ENCODE results near the gene STYXL2.

Gene STYXL2

DNA sequence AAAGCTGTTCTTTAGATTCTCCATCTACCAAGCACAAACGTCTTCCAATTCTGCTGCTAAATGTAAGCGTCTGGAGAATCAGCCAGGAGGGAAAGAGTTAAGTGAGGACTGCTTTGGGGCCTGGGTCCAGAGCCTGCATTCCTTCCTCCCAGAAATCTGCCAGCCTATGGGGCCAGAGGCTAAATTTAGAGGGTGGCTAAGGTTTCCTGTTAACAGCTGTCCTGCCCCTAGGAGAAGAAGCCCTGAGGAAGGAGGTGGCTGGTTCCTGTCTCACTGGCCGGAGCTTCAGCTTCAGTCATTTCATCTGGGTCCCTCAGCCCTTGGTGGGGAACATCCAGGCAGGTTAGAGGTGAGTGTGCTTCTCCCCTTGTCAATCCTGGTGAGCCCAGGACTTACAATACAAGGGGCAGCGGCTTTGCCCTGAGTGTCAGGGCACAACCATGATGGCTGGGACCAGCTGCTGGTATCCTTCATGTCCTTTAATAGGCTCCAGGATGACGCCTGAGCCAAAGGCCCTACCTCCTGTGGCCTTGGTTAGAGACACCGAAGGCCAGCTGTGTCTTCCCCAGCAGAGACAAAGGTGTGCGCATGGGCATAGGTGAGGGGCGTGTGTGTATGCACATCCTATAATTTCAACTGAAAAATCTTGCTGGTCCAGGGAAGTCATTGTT lies at the start of gene STYXL2:
Gene STYXL2 (plus strand): TSS at position 230 of the 671 bp plus-strand sequence. CDS start 775 bp downstream, outside the sequence.
- Histone ChIP-seq H3K27me3 (ENCODE audit: control insufficient read depth, insufficient read depth, low read length) (no peaks in the 10 kb centered on the region), H3K4me3 (ENCODE audit: low read length) (no peak within 1 kb of the TSS)

DNA sequence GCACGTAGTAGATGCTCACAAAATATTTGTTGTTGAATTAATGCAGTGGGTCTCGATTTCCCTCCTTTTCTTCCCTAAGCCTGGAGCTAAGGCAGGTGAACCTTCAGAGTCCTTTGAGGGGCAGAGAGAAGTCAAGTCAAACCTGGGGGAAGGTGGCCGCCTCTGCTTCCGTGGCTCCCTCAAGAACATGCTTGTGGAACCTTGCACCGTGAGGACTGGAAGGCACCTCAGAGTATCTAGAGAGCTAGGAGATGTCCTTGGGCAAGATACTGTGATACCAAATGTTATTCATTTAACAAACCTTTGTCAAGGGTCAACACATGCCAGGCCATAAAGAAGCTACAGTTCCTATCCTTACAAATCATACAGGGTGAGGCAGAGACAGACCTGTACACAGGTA lies 42.0 kb upstream of the STYXL2 start:
- H3K36me3 ChIP-seq (ENCODE audit: control insufficient read depth, insufficient read depth, low read length) = no peaks in the 10 kb centered on the region
- H3K9me3 ChIP-seq (ENCODE audit: control insufficient read depth, low read length) = no peaks in the 10 kb centered on the region
- H3K4me3 ChIP-seq (ENCODE audit: low read length) = no peak overlapping the region
- H3K9ac ChIP-seq (ENCODE audit: low read length) = no peak overlapping the region
- H3K4me1 ChIP-seq (ENCODE audit: control insufficient read depth, insufficient read depth, low read length) = no peaks in the 10 kb centered on the region
- no peaks in the 10 kb centered on the region for H3K27me3 ChIP-seq (ENCODE audit: control insufficient read depth, insufficient read depth, low read length)

More for the DNA sequence above, at the start of gene STYXL2:
- Histone ChIP-seq H3K4me1 (ENCODE audit: control insufficient read depth, insufficient read depth, low read length) (peaks cover 11% of the 10 kb centered on the region), H3K36me3 (ENCODE audit: control insufficient read depth, insufficient read depth, low read length) (no peaks in the 10 kb centered on the region), H3K9ac (ENCODE audit: low read length) (no peak within 1 kb of the TSS), H3K9me3 (ENCODE audit: control insufficient read depth, low read length) (no peaks in the 10 kb centered on the region)

DNA sequence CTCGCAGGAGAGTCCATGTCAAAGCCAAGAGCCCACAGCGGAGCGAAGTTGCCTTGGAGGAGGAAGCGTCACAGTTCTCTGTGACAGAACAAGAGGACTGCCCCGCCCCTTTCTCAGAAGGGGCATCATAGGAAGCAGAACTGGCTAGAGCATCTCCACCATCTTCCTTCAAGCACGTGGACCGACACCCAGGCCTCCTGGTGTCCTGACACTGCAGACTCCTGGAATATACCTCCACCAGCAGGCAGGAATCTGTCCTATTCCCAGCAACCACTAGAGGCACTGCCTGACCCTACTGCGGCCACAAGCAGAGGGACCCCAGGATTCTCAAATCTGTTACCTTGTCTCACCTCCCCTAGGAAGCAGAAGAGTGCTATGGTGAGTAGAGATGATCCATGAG lies 41.5 kb upstream of the STYXL2 start:
- no peaks in the 10 kb centered on the region for H3K4me1 ChIP-seq (ENCODE audit: control insufficient read depth, insufficient read depth, low read length)
- no peaks in the 10 kb centered on the region for H3K9me3 ChIP-seq (ENCODE audit: control insufficient read depth, low read length)
- no peak overlapping the region for H3K9ac ChIP-seq (ENCODE audit: low read length)
- H3K27me3 ChIP-seq (ENCODE audit: control insufficient read depth, insufficient read depth, low read length) = no peaks in the 10 kb centered on the region
- H3K36me3 ChIP-seq (ENCODE audit: control insufficient read depth, insufficient read depth, low read length) = no peaks in the 10 kb centered on the region
- no peak overlapping the region for H3K4me3 ChIP-seq (ENCODE audit: low read length)

DNA sequence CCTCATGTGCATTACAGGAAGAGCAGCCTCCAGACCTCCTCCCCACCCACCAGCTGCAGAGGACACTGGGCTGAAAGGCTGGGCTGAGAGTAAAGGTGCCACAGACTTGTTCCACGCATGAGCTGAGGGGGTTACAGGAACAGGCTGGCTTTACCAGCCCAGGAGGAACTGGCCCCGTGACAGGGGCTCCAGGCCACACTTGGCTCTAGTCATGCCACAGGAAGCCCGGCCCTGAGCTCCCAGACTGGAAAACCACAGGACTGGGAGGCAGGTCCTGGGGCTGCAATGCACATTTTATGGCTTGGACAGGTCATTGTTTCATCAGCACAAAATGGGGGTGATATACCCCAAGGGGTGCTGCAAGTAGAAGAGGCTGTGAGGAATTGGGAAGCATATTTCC lies 39.3 kb upstream of the STYXL2 start:
- Histone ChIP-seq H3K9ac (ENCODE audit: low read length) (no peak overlapping the region), H3K4me1 (ENCODE audit: control insufficient read depth, insufficient read depth, low read length) (peaks cover 6% of the 10 kb centered on the region), H3K27me3 (ENCODE audit: control insufficient read depth, insufficient read depth, low read length) (peaks cover under 1% of the 10 kb centered on the region), H3K4me3 (ENCODE audit: low read length) (no peak overlapping the region), H3K9me3 (ENCODE audit: control insufficient read depth, low read length) (no peaks in the 10 kb centered on the region), H3K36me3 (ENCODE audit: control insufficient read depth, insufficient read depth, low read length) (no peaks in the 10 kb centered on the region)

- Histone ChIP-seq H3K9me3 (ENCODE audit: control insufficient read depth, low read length) (no peaks in the 10 kb centered on the region), H3K4me1 (ENCODE audit: control insufficient read depth, insufficient read depth, low read length) (peaks cover 6% of the 10 kb centered on the region), H3K9ac (ENCODE audit: low read length) (no peak overlapping the region), H3K27me3 (ENCODE audit: control insufficient read depth, insufficient read depth, low read length) (peaks cover 3% of the 10 kb centered on the region), H3K4me3 (ENCODE audit: low read length) (no peak overlapping the region), H3K36me3 (ENCODE audit: control insufficient read depth, insufficient read depth, low read length) (no peaks in the 10 kb centered on the region)
Observed at GRCh38 chr1:167054946-167055630, 38.8 kb upstream of the STYXL2 start.

DNA sequence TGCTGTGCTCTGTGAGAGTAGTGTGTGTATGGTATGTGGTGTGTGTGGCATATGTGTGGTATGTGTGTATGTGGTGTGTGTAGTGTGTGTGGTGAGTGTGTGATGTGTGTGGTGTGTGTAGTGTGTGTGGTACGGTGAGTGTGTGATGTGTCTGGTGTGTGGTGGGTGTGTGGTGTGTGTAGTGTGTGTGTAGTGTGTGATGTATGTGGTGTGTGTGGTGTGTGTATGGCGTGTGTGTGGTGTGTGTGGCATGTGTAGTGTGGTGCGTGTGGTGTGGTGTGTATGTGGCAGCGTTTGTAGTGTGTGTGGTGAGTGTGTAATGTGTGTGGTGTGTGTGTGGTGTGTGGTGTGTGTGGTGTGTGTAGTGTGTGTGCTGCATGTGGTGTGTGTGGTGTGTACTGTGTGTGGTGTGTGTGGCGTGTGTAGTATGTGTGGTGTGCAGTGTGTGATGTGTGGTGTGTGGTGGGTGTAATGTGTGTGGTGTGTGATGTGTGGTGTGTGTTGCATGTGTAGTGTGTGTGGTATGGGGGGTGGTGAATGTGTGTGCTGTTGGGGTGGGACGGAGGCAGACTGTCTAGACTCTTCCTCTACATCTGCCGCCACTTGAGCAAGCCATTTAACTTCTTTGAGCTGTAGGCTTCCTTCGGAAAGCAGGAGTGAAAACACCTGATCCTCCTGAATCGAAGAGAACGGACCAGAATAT lies 37.2 kb upstream of the STYXL2 start:
- no peak overlapping the region for H3K9ac ChIP-seq (ENCODE audit: low read length)
- no peaks in the 10 kb centered on the region for H3K9me3 ChIP-seq (ENCODE audit: control insufficient read depth, low read length)
- no peak overlapping the region for H3K4me3 ChIP-seq (ENCODE audit: low read length)
- peaks cover 6% of the 10 kb centered on the region for H3K4me1 ChIP-seq (ENCODE audit: control insufficient read depth, insufficient read depth, low read length)
- peaks cover 3% of the 10 kb centered on the region for H3K27me3 ChIP-seq (ENCODE audit: control insufficient read depth, insufficient read depth, low read length)
- H3K36me3 ChIP-seq (ENCODE audit: control insufficient read depth, insufficient read depth, low read length) = no peaks in the 10 kb centered on the region

DNA sequence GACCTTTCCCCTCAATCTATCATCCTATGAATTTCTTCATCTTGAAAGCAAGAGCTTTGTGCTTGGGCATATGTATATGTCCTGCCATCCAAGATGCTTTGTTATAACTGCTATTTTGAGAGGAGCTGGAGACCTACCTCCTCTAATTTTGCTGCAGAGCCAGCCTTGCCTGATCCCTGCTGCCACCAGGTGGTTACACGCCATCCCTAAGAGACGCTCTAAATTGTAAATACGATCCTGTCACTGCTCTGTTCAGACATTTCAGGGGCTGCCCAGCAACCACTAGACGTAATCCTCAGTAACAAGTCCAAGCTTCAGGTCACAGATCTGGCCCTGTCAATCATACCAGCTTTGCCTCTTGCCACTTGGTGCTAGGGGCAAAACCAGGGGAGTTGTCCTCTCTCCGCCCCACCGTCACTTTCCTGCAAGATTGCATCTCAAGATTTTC lies 36.6 kb upstream of the STYXL2 start:
- Histone ChIP-seq H3K4me1 (ENCODE audit: control insufficient read depth, insufficient read depth, low read length) (peaks cover 6% of the 10 kb centered on the region), H3K36me3 (ENCODE audit: control insufficient read depth, insufficient read depth, low read length) (no peaks in the 10 kb centered on the region), H3K9ac (ENCODE audit: low read length) (no peak overlapping the region), H3K9me3 (ENCODE audit: control insufficient read depth, low read length) (no peaks in the 10 kb centered on the region), H3K27me3 (ENCODE audit: control insufficient read depth, insufficient read depth, low read length) (peaks cover 3% of the 10 kb centered on the region), H3K4me3 (ENCODE audit: low read length) (no peak overlapping the region)

DNA sequence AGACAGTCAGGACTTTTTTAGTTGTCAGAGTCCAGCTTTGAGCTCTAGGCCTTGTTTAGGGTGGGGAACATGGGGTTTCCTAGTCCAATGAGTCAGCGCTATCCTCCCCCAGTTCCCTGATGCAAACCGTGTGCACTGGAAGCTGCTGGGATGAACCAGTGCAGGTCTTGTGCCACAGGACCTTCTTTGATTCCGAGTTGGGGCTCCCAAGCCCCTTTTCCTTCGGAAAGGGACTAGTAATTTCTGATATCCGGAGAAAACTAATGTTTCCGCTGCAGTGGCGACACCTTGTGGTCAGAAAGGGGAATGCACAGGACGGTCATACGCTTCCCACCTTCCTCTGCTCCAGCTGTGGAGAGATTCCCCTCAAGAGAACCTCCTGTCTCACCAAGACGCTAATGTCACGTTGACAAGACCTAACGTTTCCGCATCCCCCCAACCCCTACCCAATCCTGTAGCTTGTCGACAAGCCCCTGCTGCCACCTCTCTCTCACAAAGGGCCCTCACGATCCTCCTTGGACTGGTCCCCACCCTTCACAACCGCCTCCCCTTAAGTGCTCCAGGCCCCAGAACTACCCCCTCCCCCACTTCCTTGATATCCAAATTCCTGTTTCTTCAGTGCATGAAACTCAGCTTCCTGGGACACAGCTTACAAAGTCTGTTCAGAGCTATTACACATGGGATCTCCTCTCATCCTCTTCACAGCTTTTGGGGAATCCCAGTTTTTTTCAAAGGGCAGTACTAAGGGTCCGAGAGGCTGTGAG lies 34.6 kb upstream of the STYXL2 start:
- Histone ChIP-seq H3K4me3 (ENCODE audit: low read length) (no peak overlapping the region), H3K36me3 (ENCODE audit: control insufficient read depth, insufficient read depth, low read length) (no peaks in the 10 kb centered on the region), H3K9me3 (ENCODE audit: control insufficient read depth, low read length) (no peaks in the 10 kb centered on the region), H3K27me3 (ENCODE audit: control insufficient read depth, insufficient read depth, low read length) (peaks cover 3% of the 10 kb centered on the region), H3K9ac (ENCODE audit: low read length) (peak overlapping the region; percentile 33), H3K4me1 (ENCODE audit: control insufficient read depth, insufficient read depth, low read length) (peaks cover 6% of the 10 kb centered on the region)

- peaks cover 3% of the 10 kb centered on the region for H3K27me3 ChIP-seq (ENCODE audit: control insufficient read depth, insufficient read depth, low read length)
- no peaks in the 10 kb centered on the region for H3K36me3 ChIP-seq (ENCODE audit: control insufficient read depth, insufficient read depth, low read length)
- no peak overlapping the region for H3K9ac ChIP-seq (ENCODE audit: low read length)
- H3K4me3 ChIP-seq (ENCODE audit: low read length) = no peak overlapping the region
- peaks cover 6% of the 10 kb centered on the region for H3K4me1 ChIP-seq (ENCODE audit: control insufficient read depth, insufficient read depth, low read length)
- no peaks in the 10 kb centered on the region for H3K9me3 ChIP-seq (ENCODE audit: control insufficient read depth, low read length)
Observed at GRCh38 chr1:167059809-167060107, 34.1 kb upstream of the STYXL2 start.

DNA sequence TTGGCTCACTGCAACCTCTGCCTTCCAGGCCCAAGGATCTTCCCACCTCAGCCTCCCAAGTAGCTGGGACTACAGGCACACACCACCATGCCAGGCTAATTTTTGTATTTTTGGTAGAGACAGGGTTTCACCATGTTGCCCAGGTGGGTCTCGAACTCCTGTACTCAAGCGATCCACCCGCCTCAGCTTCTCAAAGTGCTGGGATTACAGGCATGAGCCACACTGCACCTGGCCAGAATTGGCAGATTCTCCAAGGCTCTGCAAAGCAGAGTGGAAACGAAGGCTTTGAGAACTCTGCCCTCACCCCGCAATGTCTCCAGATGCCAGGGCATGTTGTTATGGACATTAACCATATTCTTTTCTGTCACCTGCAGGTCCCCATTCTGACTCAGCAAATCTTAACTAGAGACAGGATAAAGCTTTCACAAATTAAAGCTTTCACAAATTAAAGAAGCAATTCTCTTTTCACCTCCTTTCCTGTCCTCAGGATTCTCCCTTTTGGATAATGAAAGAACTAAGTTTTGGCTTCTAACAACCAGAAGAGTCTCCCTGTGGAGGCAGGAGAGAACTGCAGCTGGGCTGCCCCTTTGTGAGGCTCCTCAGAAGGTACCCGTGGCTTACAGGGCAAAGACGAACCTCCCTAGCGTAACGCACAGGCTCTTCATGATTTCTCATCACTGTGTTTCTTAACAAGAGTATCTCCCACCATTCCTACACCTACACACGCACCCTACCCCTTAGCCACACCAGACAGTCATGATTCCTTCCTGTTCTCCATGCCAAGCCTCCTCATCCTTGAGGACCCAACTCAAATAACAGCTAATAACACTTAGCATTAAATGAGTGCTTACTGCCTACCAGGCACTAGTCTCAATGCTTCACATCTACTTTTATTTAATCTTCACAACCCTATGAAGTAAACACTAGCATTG lies 33.5 kb upstream of the STYXL2 start:
- H3K4me1 ChIP-seq (ENCODE audit: control insufficient read depth, insufficient read depth, low read length) = peaks cover 12% of the 10 kb centered on the region
- peaks cover 3% of the 10 kb centered on the region for H3K27me3 ChIP-seq (ENCODE audit: control insufficient read depth, insufficient read depth, low read length)
- H3K4me3 ChIP-seq (ENCODE audit: low read length) = no peak overlapping the region
- no peaks in the 10 kb centered on the region for H3K9me3 ChIP-seq (ENCODE audit: control insufficient read depth, low read length)
- no peak overlapping the region for H3K9ac ChIP-seq (ENCODE audit: low read length)
- no peaks in the 10 kb centered on the region for H3K36me3 ChIP-seq (ENCODE audit: control insufficient read depth, insufficient read depth, low read length)

GRCh38 chr1:167061073-167061464 lies 32.8 kb upstream of the STYXL2 start:
- Histone ChIP-seq H3K27me3 (ENCODE audit: control insufficient read depth, insufficient read depth, low read length) (peaks cover 3% of the 10 kb centered on the region), H3K4me1 (ENCODE audit: control insufficient read depth, insufficient read depth, low read length) (peaks cover 18% of the 10 kb centered on the region), H3K9ac (ENCODE audit: low read length) (no peak overlapping the region), H3K9me3 (ENCODE audit: control insufficient read depth, low read length) (no peaks in the 10 kb centered on the region), H3K4me3 (ENCODE audit: low read length) (no peak overlapping the region), H3K36me3 (ENCODE audit: control insufficient read depth, insufficient read depth, low read length) (no peaks in the 10 kb centered on the region)
